PC-3 (cell line): ENCODE data around the gene ZNRF4. TPM values are rescaled to one million over a fixed set of nuclear protein-coding genes. Genes with fewer than 3 reads are reported as not detected.

Experiments
- ATAC-seq: fragments of 200-7000 bp; cut with Tn5 transposase; 2 replicates; pipeline ENCODE4 v1.9.1; 2020; ENCODE audit warnings: mild to moderate bottlenecking, moderate library complexity
- BruUV-seq: library from RNA; stranded (reverse); fragments of 400-500 nt; replicated peaks from 2 replicates; lab custom pipeline; 2021; lab: Mats Ljungman, UMichigan
- CTCF ChIA-PET: fragments of 300-600 bp; sonication (Branson Sonifier 250); formaldehyde crosslinking; loops from one replicate; lab custom pipeline; 2022; ENCODE audit warnings: antibody characterized with exemption; lab: Charles Lee
- POLR2A ChIA-PET: fragments of 300-600 bp; sonication (Branson Sonifier 250); formaldehyde crosslinking; loops from one replicate; lab custom pipeline; 2022; ENCODE audit warnings: antibody characterized with exemption; ENCODE audit not compliant: unreplicated experiment; lab: Charles Lee
- DNase-seq: peaks from one replicate; pipeline ENCODE4 v3.0.0-alpha.2; 2015
- H2AFZ ChIP-seq: fragments of 300-600 bp; sonication (generic); 2 replicates; pipeline ENCODE4 v1.6.0; 2016; ENCODE audit warnings: antibody characterized with exemption, low read length
- H3F3A ChIP-seq: fragments of 300-600 bp; sonication (generic); one replicate; pipeline ENCODE4 v1.6.0; 2017; ENCODE audit warnings: antibody characterized with exemption, low read length, control low read depth, mild to moderate bottlenecking; ENCODE audit not compliant: unreplicated experiment
- H3K27ac ChIP-seq: fragments of 300-600 bp; sonication (generic); 2 replicates; pipeline ENCODE4 v1.5.1; 2016; ENCODE audit warnings: mild to moderate bottlenecking, low read length
- H3K27me3 ChIP-seq: fragments of 300-600 bp; sonication (generic); 2 replicates; pipeline ENCODE4 v1.6.1; 2016; ENCODE audit warnings: low read length, mixed read lengths
- H3K36me3 ChIP-seq: fragments of 300-600 bp; sonication (generic); 2 replicates; pipeline ENCODE4 v1.6.1; 2016; ENCODE audit warnings: low read depth, mixed run types, low read length, mixed read lengths
- H3K4me1 ChIP-seq: fragments of 300-600 bp; sonication (generic); 2 replicates; pipeline ENCODE4 v1.5.1; 2016; ENCODE audit warnings: low read length; ENCODE audit not compliant: insufficient read depth
- H3K4me2 ChIP-seq: fragments of 300-600 bp; sonication (generic); 2 replicates; pipeline ENCODE4 v1.6.0; 2016; ENCODE audit warnings: low read length
- H3K4me3 ChIP-seq: fragments of 300-600 bp; sonication (generic); 2 replicates; pipeline ENCODE4 v1.5.1; 2016; ENCODE audit warnings: mild to moderate bottlenecking, low read length, mixed read lengths
- H3K79me2 ChIP-seq: fragments of 300-600 bp; sonication (generic); 2 replicates; pipeline ENCODE4 v1.6.1; 2017; ENCODE audit warnings: low read length, mixed read lengths
- H3K9ac ChIP-seq: fragments of 300-600 bp; sonication (generic); 2 replicates; pipeline ENCODE4 v1.6.0; 2016; ENCODE audit warnings: mild to moderate bottlenecking, low read length
- H3K9me2 ChIP-seq: fragments of 300-600 bp; sonication (generic); replicated peaks from 2 replicates; pipeline ENCODE4 v1.6.1; 2016; ENCODE audit warnings: mixed run types, low read length, mixed read lengths
- H3K9me3 ChIP-seq: fragments of 300-600 bp; sonication (generic); 2 replicates; pipeline ENCODE4 v1.6.1; 2016; ENCODE audit warnings: low read length, mixed read lengths
- H4K20me1 ChIP-seq: fragments of 300-600 bp; sonication (generic); 2 replicates; pipeline ENCODE4 v1.6.1; 2016; ENCODE audit warnings: low read length, mixed read lengths
- EZH2 ChIP-seq: fragments of 300-600 bp; sonication (generic); IDR thresholded peaks from one replicate; pipeline ENCODE4 v1.6.1; 2017; ENCODE audit warnings: antibody characterized with exemption, mild to moderate bottlenecking, low read length; ENCODE audit not compliant: unreplicated experiment
- EZH2phosphoT487 ChIP-seq: fragments of 300-600 bp; sonication (generic); IDR thresholded peaks from 2 replicates; pipeline ENCODE4 v1.6.1; 2018; ENCODE audit warnings: mild to moderate bottlenecking, antibody characterized with exemption, low read length, borderline replicate concordance
- intact Hi-C: fragments of 100-400 bp; cut with micrococcal nuclease; formaldehyde crosslinking; loops from 2 replicates; pipeline ENCODE4 v1.9.0; 2023
- total RNA-seq: library from RNA; depleted of rRNA; stranded (reverse); fragments of >200 nt; gene quantifications from 2 replicates; pipeline ENCODE4 v1.2.3, GENCODE V29; 2014
- TF ChIP-seq, protein P1 (sequence below): fragments of 300-600 bp; sonication (generic); conservative IDR thresholded peaks from 2 replicates; pipeline ENCODE4 v1.5.1; 2017; ENCODE audit warnings: antibody characterized with exemption, low read depth, mild to moderate bottlenecking, low read length

Gene ZNRF4
- total RNA-seq, 1 experiment from 2014 or later: not detected

DNA sequence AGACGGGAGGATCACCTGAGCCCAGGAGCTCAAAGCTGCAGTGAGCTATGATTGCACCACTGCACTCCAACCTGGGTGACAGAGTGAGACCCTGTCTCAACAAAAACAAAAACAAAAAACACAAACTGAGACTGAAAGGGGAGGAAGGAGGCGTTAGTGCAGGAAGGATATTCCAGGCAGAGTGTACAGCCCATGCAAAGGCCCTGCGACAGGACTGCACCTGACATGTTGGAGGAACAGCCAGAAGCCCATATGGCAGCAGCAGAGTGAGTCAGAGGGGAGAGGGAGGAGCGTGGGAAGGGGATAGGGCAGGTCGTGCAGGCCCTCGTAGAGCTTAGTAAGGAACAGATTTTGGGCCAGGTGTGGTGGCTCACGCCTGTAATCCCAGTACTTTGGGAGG, 3.2 kb downstream of the ZNRF4 start:
- Histone ChIP-seq H3K79me2 (no peaks in the 10 kb centered on the region), H3F3A (no peaks in the 10 kb centered on the region), H3K4me1 (no peaks in the 10 kb centered on the region), H3K36me3 (no peaks in the 10 kb centered on the region), H3K4me2 (no peak overlapping the region), H3K27me3 (no peaks in the 10 kb centered on the region), H3K9ac (no peak overlapping the region), H3K27ac (no peak overlapping the region), H3K4me3 (no peak overlapping the region), H2AFZ (no peak overlapping the region), H3K9me3 (no peaks in the 10 kb centered on the region), H3K9me2 (no peaks in the 10 kb centered on the region), H4K20me1 (no peaks in the 10 kb centered on the region)
- intact Hi-C loops: no loop called here
- DNase-seq: no peak
- no peak for ATAC-seq
- POLR2A ChIA-PET: interaction anchor here (0.6 kb wide), 1 partner anchor 12 kb away, joined by 3 read pairs; no protein-coding TSS in a partner anchor
- CTCF ChIA-PET: no interaction called here
- no TSS peak for BruUV-seq
- TF ChIP-seq EZH2phosphoT487 (no peak), EZH2 (no peak)
- TF ChIP-seq, protein P1, sequence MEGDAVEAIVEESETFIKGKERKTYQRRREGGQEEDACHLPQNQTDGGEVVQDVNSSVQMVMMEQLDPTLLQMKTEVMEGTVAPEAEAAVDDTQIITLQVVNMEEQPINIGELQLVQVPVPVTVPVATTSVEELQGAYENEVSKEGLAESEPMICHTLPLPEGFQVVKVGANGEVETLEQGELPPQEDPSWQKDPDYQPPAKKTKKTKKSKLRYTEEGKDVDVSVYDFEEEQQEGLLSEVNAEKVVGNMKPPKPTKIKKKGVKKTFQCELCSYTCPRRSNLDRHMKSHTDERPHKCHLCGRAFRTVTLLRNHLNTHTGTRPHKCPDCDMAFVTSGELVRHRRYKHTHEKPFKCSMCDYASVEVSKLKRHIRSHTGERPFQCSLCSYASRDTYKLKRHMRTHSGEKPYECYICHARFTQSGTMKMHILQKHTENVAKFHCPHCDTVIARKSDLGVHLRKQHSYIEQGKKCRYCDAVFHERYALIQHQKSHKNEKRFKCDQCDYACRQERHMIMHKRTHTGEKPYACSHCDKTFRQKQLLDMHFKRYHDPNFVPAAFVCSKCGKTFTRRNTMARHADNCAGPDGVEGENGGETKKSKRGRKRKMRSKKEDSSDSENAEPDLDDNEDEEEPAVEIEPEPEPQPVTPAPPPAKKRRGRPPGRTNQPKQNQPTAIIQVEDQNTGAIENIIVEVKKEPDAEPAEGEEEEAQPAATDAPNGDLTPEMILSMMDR: no peak

GRCh38 chr19:5459360-5459759, 4.1 kb downstream of the ZNRF4 start:
- ChIA-PET POLR2A (interaction anchor here (0.6 kb wide), 1 partner anchor 13 kb away, joined by 3 read pairs; no protein-coding TSS in a partner anchor), CTCF (no interaction called here)
- intact Hi-C loops: no loop called here
- Histone ChIP-seq H3K9me3 (no peaks in the 10 kb centered on the region), H3K4me3 (no peak overlapping the region), H3K79me2 (no peaks in the 10 kb centered on the region), H3K36me3 (no peaks in the 10 kb centered on the region), H3F3A (no peaks in the 10 kb centered on the region), H4K20me1 (no peaks in the 10 kb centered on the region), H3K9ac (no peak overlapping the region), H3K4me1 (no peaks in the 10 kb centered on the region), H3K4me2 (no peak overlapping the region), H3K9me2 (no peaks in the 10 kb centered on the region), H2AFZ (no peak overlapping the region), H3K27ac (no peak overlapping the region), H3K27me3 (no peaks in the 10 kb centered on the region)
- ATAC-seq (no peak), DNase-seq (no peak)
- no TSS peak for BruUV-seq
- TF ChIP-seq EZH2 (no peak), EZH2phosphoT487 (no peak)
- TF ChIP-seq, protein P1: no peak

GRCh38 chr19:5460748-5461147, 5.5 kb downstream of the ZNRF4 start:
- Histone ChIP-seq H2AFZ (no peak overlapping the region), H3K27me3 (no peaks in the 10 kb centered on the region), H3K9ac (no peak overlapping the region), H3K4me1 (no peaks in the 10 kb centered on the region), H3K4me3 (no peak overlapping the region), H3K9me3 (no peaks in the 10 kb centered on the region), H4K20me1 (no peaks in the 10 kb centered on the region), H3K4me2 (no peak overlapping the region), H3K9me2 (no peaks in the 10 kb centered on the region), H3F3A (no peaks in the 10 kb centered on the region), H3K79me2 (no peaks in the 10 kb centered on the region), H3K36me3 (no peaks in the 10 kb centered on the region), H3K27ac (no peak overlapping the region)
- POLR2A ChIA-PET: interaction anchor here (0.6 kb wide), 1 partner anchor 259 kb away, joined by 7 read pairs; the partner anchor contains the start of genes CATSPERD and LONP1
- TF ChIP-seq, protein P1: no peak
- TF ChIP-seq EZH2phosphoT487: no peak
- TF ChIP-seq EZH2: no peak
- intact Hi-C loops: no loop called here
- no peak for ATAC-seq
- no TSS peak for BruUV-seq
- CTCF ChIA-PET: no interaction called here
- no peak for DNase-seq
